ENCODE results near the gene UBA52.
A peak's percentile ranks its signal among the peaks of the same experiment; 100 is the strongest.

UBA52 gene

DNA sequence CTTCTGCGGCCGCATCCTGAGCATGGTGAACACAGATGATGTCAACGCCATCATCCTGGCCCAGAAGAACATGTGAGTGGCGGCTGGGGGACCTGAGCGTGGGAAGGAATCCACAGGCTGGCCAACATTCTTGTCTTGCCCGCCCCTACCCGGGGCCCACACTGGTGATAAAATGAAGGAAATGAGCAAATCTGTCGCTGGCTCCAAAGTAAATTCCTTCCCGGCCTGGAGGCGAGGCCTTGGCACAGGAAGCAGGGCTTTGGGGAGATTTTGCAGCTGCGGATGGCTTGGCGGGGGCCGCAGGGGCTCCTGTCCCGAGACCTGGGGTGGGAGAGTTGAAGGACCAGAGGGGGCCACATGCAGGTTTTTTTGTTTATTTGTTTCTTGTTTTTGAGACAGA is 9.6 kb upstream of the UBA52 start:
- no peak for DNase-seq (ENCODE audit: low read depth in 1 of 2, low spot score in 1 of 2)
- in situ Hi-C loops (cut with HindIII; ENCODE audit: low pct_unique_long_range_greater_than_20kb, low sequenced_read_pairs): no loop called here
- TF ChIP-seq JUND (IDR thresholded peaks at IDR 0.05; ENCODE audit: low read depth): no peak

DNA sequence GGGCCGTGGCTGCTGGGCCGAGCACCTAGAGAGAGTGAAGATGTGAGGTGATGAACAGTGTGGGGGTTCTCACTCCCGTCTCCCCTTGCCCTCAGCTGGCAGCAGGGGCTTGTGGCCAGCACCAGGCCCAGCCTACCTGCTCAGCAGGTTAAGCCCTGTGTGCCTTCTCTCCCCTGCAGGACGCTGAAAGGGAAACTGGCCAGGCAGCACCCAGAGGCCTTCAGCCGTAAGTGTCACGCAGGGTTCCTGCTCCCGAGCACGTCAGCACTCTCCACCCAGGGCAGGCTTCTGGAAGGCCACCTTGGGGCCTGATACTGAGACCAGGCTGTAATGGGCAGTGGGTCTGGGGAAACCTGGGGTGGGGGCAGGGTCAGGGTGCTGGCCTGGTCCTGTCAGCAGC is 4.7 kb upstream of the UBA52 start:
- in situ Hi-C loops (cut with HindIII; ENCODE audit: low pct_unique_long_range_greater_than_20kb, low sequenced_read_pairs): no loop called here
- DNase-seq (ENCODE audit: low read depth in 1 of 2, low spot score in 1 of 2): no peak
- TF ChIP-seq JUND (IDR thresholded peaks at IDR 0.05; ENCODE audit: low read depth): no peak

DNA sequence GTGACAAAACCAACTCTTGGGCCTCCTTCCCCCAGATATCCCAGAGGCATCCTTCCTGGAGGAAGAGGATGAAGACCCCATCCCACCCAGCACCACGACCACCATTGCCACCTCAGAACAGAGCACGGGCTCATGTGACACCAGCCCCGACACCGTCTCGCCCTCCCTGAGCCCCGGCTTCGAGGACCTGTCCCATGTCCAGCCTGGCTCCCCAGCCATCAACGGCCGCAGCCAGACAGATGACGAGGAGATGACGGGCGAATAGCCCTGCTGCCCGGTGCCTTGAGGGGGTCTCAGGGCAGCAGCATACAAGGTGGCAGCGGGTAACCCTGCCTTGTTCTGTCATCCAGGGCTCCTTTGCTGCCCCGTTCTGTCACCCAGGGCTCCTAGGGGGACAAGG is 3.3 kb upstream of the UBA52 start:
- in situ Hi-C loops (cut with HindIII; ENCODE audit: low pct_unique_long_range_greater_than_20kb, low sequenced_read_pairs): no loop called here

DNA sequence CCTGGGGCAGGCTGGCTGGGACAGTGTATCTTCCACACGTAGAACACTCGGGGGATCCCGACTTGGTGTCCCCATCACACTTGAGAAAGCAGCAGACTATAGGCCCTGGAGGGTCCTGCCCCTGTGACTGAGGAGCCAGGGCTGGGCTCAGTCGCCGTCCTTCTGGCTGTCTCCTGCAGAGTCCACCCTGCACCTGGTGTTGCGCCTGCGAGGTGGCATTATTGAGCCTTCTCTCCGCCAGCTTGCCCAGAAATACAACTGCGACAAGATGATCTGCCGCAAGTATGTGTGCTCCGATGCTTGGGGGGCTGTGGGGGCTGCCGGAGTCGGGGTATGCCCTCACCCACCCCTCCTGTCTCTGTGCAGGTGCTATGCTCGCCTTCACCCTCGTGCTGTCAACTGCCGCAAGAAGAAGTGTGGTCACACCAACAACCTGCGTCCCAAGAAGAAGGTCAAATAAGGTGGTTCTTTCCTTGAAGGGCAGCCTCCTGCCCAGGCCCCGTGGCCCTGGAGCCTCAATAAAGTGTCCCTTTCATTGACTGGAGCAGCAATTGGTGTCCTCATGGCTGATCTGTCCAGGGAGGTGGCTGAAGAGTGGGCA is 3.1 kb downstream of the UBA52 start:
- in situ Hi-C loops (cut with HindIII; ENCODE audit: low pct_unique_long_range_greater_than_20kb, low sequenced_read_pairs): no loop called here
- no peak for TF ChIP-seq JUND (IDR thresholded peaks at IDR 0.05; ENCODE audit: low read depth)
- DNase-seq (ENCODE audit: low read depth in 1 of 2, low spot score in 1 of 2): no peak

More for the DNA sequence above, 3.3 kb upstream of the UBA52 start:
- DNase-seq (ENCODE audit: low read depth in 1 of 2, low spot score in 1 of 2): no peak
- no peak for TF ChIP-seq JUND (IDR thresholded peaks at IDR 0.05; ENCODE audit: low read depth)

DNA sequence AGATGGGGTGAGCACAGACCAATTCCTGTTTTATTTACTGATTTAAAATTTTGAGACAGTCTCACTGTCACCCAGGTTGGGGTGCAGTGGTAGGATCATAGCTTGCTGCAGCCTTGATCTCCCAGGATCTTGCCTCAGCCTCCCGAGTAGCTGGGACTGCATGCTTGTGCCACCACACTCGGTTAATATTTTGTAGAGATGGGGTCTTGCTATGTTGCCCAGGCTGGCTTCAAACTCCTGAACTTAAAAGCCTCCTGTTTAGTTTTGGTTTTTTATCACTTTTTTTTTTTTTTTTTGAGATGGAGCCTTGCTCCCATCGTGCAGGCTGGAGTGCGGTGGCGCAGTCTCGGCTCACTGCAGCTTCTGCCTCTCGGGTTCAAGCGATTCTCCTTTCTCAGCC is 4.7 kb downstream of the UBA52 start:
- DNase-seq (ENCODE audit: low read depth in 1 of 2, low spot score in 1 of 2): no peak
- no peak for TF ChIP-seq JUND (IDR thresholded peaks at IDR 0.05; ENCODE audit: low read depth)
- in situ Hi-C loops (cut with HindIII; ENCODE audit: low pct_unique_long_range_greater_than_20kb, low sequenced_read_pairs): no loop called here

DNA sequence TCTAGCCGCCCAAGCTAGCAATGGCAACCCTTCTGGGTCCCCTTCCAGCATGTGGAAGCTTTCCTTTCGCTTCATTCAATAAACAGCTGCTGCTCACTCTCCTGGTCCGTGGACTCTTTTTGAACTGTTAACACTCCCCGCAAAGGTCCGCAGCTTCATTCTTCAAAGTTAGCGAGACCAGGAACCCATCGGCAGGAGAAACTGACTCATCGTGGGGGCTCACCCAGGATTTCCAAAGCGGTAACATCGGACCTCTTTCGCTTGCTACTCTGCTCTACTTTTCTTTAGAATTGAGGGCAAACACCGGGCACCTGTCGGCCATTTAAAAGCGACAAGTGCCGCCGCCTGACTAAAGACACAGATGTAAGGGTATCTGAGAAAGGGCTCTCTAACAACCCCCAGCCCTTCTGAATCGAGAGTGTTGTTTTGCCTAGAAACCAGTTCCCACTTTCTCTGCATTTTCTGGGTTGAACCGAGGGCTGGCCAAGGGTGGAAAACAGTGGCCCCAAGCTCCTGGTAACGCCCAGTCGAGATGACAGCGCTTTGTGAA is 5.8 kb downstream of the UBA52 start:
- in situ Hi-C loops (cut with HindIII; ENCODE audit: low pct_unique_long_range_greater_than_20kb, low sequenced_read_pairs): no loop called here
- no peak for TF ChIP-seq JUND (IDR thresholded peaks at IDR 0.05; ENCODE audit: low read depth)
- no peak for DNase-seq (ENCODE audit: low read depth in 1 of 2, low spot score in 1 of 2)

DNA sequence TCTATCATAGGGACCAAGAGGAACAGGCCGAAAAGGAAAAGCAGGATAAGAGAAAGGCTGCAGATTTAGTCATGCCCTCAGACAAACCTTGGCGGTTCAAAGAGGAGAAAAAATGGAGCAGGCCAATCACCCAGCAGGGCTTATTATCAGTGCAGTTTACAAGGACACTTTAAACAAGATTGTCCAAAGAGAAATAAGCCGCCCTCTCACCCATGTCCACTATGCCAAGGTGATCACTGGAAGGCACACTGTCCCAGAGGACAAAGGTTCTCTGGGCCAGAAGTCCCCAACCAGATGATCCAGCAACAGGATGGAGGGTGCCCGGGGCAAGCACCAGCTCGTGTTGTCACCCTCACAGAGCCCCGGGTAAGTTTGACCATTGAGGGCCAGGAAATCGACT is 8.7 kb downstream of the UBA52 start:
- no peak for TF ChIP-seq JUND (IDR thresholded peaks at IDR 0.05; ENCODE audit: low read depth)
- in situ Hi-C loops (cut with HindIII; ENCODE audit: low pct_unique_long_range_greater_than_20kb, low sequenced_read_pairs): no loop called here
- DNase-seq (ENCODE audit: low read depth in 1 of 2, low spot score in 1 of 2): no peak

DNA sequence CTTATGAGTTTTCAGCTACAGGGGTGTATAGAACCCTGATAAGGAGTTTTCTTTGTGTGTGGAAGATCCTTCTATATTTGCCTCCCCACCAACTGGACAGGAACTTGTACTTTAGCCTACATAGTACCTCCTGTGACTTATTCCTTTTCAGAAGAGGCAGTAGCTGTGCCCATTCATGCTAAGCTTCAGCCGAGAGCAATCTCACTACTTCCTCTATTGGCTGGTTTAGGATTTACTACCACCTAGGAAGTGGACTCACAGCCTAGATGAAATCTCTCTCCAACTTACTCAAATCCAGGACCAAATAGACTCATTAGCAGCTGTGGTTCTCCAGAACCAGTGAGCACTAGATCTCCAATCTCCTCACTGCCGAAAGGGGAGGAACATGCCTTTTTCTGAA is 14.6 kb downstream of the UBA52 start:
- DNase-seq (ENCODE audit: low read depth in 1 of 2, low spot score in 1 of 2): peak in 1 of 2 experiments; percentile 41
- TF ChIP-seq JUND (IDR thresholded peaks at IDR 0.05; ENCODE audit: low read depth): no peak
- in situ Hi-C loops (cut with HindIII; ENCODE audit: low pct_unique_long_range_greater_than_20kb, low sequenced_read_pairs): no loop called here

DNA sequence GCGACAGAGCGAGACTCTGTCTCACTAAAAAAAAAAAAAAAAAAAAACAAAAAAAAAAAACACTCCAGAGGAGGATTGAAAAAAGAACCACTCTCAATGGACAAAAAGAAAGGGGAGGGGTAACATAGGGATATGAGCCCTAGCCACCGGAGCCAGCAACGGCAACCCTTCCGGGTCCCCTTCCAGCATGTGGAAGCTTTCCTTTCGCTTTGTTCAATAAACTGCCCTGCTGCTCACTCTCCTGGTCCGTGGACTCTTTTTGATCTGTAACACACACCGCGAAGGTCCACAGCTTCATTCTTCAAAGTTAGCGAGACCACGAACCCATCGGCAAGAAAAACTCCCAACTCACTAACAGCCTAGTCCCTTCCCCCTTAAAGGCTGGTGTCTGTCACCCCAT is 15.9 kb downstream of the UBA52 start:
- in situ Hi-C loops (cut with HindIII; ENCODE audit: low pct_unique_long_range_greater_than_20kb, low sequenced_read_pairs): no loop called here
- no peak for DNase-seq (ENCODE audit: low read depth in 1 of 2, low spot score in 1 of 2)
- TF ChIP-seq JUND (IDR thresholded peaks at IDR 0.05; ENCODE audit: low read depth): no peak

DNA sequence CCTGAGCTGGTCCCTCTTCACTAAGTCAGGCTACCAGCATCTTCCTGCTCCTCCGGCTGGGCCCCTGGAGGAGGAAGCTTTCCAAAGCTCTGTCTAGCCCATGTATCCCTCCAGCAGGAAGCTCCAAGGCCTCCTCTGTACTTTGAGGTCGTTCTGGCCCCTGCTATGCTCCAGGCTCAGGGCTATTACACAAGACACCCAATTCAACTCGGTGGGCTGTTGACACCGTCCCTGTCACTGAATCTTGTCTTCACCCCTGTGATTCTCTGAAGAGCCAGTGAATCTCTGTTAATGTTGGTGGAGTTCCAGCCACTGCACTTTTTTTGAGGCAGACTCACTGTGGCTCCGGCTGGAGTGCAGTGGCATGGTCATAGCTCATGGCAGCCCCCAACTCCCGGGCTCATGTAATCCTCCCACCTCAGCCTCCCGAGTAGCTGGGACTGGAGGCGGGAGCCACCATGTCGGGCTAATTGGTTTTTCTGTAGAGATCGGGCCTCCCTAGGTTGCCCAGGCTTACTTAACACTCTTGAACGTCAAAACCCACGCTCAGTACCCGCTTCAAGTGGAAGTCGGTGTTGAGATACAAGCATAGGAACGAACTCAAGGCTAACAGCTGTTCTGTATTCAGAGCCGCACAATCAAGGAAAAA is 16.4 kb downstream of the UBA52 start:
- in situ Hi-C loops (cut with HindIII; ENCODE audit: low pct_unique_long_range_greater_than_20kb, low sequenced_read_pairs): no loop called here

DNA sequence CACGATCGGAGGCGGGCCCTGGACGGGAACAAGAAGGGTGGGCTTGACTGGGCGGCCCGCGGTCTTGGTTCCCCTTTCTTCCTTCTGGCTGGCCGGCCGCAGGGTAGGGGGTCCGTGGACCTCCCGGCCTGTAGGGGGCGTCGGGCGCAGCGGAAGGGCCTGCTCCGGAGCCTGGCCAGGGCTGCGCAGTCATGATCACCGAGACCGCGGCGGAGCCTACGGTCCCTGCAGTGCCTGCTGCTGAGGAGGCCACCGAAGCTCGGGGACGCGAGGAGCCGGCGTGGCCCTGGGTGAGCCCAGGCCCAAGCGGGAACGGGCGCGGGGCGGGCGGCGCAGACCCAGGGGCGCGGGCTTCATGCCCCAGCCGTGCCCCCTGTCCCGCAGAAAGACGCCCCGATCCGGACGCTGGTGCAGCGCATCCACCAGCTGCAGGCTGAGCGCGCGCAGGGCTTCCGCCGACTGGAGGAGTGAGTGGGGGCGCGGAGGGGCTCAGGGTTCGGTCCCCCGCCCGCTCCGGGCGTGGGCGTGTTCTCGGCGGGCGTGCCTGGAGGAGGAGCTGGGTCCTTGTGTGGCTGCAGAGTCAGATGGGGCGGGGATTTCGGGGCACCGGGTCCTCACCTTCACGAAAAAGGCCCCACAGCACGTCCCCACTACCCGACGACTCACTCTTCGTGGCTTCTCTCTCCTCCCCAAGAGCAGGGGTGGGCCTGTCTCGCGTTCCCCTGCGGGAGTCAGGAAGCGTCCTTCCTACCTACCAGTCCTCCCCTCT is 17.1 kb downstream of the UBA52 start, which contains the start of gene REX1BD:
Gene REX1BD (plus strand): TSS at position 188 of the 769 bp plus-strand sequence. CDS start 4 bp downstream, at position 192.
- no peak for TF ChIP-seq JUND (IDR thresholded peaks at IDR 0.05; ENCODE audit: low read depth)
- in situ Hi-C loops (cut with HindIII; ENCODE audit: low pct_unique_long_range_greater_than_20kb, low sequenced_read_pairs): no loop called here
- DNase-seq (ENCODE audit: low read depth in 1 of 2, low spot score in 1 of 2): peak in 1 of 2 experiments; percentile 72

More for the DNA sequence above, 16.4 kb downstream of the UBA52 start:
- TF ChIP-seq JUND (IDR thresholded peaks at IDR 0.05; ENCODE audit: low read depth): no peak
- no peak for DNase-seq (ENCODE audit: low read depth in 1 of 2, low spot score in 1 of 2)

DNA sequence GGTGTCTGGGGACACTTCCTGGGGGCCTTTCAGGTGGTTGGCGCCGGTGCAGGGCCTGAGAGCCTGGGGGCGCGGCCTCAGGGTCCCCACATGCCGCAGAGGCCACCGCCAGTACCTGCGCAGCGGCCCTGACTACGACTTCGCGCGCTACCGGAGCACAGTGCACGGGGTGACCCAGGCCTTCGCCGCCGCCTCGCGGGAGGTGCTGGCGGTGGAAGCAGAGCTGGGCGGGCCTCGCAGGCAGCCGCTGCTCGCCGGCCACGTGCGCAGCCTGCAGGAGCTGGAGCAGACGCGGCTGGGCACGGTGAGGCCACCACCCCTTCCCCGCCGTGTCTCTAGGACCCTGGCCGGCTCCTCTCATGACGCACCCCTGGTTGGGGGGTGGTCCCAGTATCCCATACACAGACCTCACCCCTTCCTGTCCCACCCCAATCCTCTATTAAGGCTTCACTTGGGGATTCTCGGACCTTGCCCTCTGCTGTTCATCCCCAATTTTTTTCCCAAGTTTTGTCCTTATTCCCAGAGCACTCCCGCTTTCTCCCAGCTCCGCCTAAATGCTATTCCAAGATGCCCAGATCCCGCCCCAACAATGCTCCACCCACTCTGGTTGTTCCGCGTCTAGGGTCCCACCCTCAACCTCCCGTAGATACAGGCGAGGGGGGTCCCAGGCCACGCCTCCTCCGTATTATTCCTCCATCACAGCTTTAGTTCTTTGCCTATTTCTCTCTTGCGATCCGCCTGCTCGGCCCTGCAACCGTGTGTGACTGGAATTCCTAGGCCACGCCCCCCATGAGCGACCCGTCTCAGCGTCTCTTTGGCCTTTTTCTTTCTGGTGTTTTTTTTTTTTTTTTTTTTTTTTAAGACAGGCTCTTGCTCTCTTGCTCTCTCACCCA is 18.0 kb downstream of the UBA52 start:
- TF ChIP-seq JUND (IDR thresholded peaks at IDR 0.05; ENCODE audit: low read depth): no peak
- in situ Hi-C loops (cut with HindIII; ENCODE audit: low pct_unique_long_range_greater_than_20kb, low sequenced_read_pairs): no loop called here
- DNase-seq (ENCODE audit: low read depth in 1 of 2, low spot score in 1 of 2): peak in 1 of 2 experiments; percentile 72
